Measurements from ENCODE around the gene POU5F1. TPM values are rescaled to one million over a fixed set of nuclear protein-coding genes. Genes with fewer than 3 reads are reported as not detected.
"Not testable (repeated sequence)": the region's sequence is repeated elsewhere in the genome, so short reads cannot be mapped to it uniquely, and the experiment has no call there.

POU5F1 gene
- polyA plus RNA-seq, 2 donors: 0.55 to 0.59 TPM

DNA sequence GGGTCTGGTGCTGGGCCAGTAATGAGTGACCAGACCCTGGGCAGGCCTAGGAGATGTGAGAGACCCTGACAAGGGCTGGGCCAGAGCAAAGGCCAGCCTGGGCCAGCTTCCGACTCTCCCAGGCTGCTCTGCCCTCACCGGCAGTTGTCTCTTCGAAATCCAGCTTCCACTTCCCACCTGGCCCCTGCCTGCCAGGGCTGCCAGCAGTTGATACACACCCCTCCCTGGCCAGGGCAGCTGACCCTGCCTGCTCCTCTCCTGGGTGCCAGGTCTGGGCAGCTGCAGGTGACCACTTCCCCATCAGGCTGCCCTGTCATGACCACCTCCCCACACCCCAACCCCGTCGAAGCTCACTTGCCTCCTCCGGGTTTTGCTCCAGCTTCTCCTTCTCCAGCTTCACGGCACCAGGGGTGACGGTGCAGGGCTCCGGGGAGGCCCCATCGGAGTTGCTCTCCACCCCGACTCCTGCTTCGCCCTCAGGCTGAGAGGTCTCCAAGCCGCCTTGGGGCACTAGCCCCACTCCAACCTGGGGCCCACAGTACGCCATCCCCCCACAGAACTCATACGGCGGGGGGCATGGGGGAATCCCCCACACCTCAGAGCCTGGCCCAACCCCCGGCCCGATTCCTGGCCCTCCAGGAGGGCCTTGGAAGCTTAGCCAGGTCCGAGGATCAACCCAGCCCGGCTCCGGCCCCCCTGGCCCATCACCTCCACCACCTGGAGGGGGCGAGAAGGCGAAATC is 453 bp downstream of the POU5F1 start:
- WGBS, 2 donors: 75 to 80% methylated on average over 15 to 23 of the region's 23 CpGs
- H3K27me3 ChIP-seq (ENCODE audit: control insufficient read depth in 1 of 2, insufficient read depth in 2 of 2, low read length in 2 of 2): not testable (repeated sequence)

DNA sequence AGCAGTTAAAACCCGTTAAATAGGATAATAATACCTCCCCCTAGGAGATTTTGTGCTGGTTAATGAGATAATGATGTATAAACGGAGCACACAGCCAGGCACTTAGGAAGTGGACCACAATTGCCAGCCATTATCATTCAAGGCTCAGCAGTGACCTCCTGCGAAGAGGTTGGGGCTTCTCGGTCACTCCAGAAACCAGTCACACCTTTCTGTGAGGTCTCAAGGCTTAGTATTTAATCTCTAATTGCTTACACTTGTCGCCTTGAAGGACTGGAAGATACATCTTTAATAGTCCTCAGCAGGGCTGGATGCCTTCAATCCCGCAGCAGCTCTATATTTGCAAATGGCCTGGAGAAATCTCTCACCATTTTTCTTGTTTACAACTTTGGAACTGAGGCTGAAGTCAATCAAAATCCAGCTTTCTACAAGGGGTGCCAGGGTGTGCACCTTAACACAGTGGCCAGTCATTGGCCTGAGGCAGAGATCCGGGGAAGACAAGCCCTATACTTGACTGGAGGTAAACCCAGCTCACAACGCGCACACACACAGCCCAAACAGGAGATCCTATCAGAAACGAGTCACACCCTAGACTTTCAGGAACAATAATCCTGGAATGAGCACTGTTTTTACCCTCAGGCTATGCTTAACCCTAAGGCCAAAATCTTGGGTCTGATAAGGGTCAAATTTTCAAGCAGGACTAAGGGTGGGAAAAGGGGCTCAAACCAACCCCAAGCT is 1.2 kb downstream of the POU5F1 start:
- H3K9me3 ChIP-seq (ENCODE audit: control insufficient read depth in 2 of 2, insufficient read depth in 1 of 2, low read depth in 1 of 2, low read length in 1 of 2): no peaks in the 10 kb centered on the region
- 72 to 73% methylated on average over 10 of the region's 10 CpGs for WGBS, 2 donors
- H3K27ac ChIP-seq (ENCODE audit: low read depth in 2 of 2, low read length in 1 of 2): no peak overlapping the region
- peaks cover 0 to 1% of the 10 kb centered on the region in 2 donors for H3K36me3 ChIP-seq (ENCODE audit: control insufficient read depth in 2 of 2, insufficient read depth in 2 of 2, low read length in 1 of 2)
- no peak overlapping the region for H3K4me3 ChIP-seq (ENCODE audit: low read depth in 1 of 2, low read length in 2 of 2)
- H3K4me1 ChIP-seq (ENCODE audit: control insufficient read depth in 2 of 2, insufficient read depth in 2 of 2, low read length in 1 of 2): no peaks in the 10 kb centered on the region
- H3K27me3 ChIP-seq (ENCODE audit: control insufficient read depth in 1 of 2, insufficient read depth in 2 of 2, low read length in 2 of 2): no peaks in the 10 kb centered on the region

More for the DNA sequence above, 453 bp downstream of the POU5F1 start:
- H3K4me3 ChIP-seq (ENCODE audit: low read depth in 1 of 2, low read length in 2 of 2); H3K4me1 ChIP-seq (ENCODE audit: control insufficient read depth in 2 of 2, insufficient read depth in 2 of 2, low read length in 1 of 2); H3K9me3 ChIP-seq (ENCODE audit: control insufficient read depth in 2 of 2, insufficient read depth in 1 of 2, low read depth in 1 of 2, low read length in 1 of 2); H3K27ac ChIP-seq (ENCODE audit: low read depth in 2 of 2, low read length in 1 of 2); H3K36me3 ChIP-seq (ENCODE audit: control insufficient read depth in 2 of 2, insufficient read depth in 2 of 2, low read length in 1 of 2): not testable (repeated sequence)

DNA sequence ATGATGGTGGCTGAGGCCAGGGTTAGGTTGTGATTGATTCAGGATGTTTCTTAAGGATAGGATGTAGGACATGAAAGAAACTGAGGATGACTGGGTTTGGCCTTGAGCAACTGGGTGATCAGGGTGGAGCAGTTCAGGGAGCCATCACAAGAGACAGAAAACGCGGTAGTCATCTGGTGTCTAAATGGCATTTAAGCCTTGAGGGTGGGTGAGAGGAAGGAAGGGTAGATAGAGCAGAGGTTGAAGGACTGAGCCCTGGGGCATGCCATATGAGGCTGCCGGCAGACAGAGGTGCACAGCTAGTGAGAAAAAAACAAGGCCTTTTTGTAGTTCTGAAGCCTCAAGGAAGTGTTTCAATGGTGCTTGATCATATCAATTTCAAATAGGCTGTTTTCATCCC is 1.9 kb downstream of the POU5F1 start:
- 83 to 89% methylated on average over 3 of the region's 3 CpGs for WGBS, 2 donors
- H3K27ac ChIP-seq (ENCODE audit: low read depth in 2 of 2, low read length in 1 of 2): no peak overlapping the region
- no peaks in the 10 kb centered on the region for H3K36me3 ChIP-seq (ENCODE audit: control insufficient read depth in 2 of 2, insufficient read depth in 2 of 2, low read length in 1 of 2)
- H3K4me3 ChIP-seq (ENCODE audit: low read depth in 1 of 2, low read length in 2 of 2): no peak overlapping the region
- no peaks in the 10 kb centered on the region for H3K27me3 ChIP-seq (ENCODE audit: control insufficient read depth in 1 of 2, insufficient read depth in 2 of 2, low read length in 2 of 2)
- H3K9me3 ChIP-seq (ENCODE audit: control insufficient read depth in 2 of 2, insufficient read depth in 1 of 2, low read depth in 1 of 2, low read length in 1 of 2): no peaks in the 10 kb centered on the region
- no peaks in the 10 kb centered on the region for H3K4me1 ChIP-seq (ENCODE audit: control insufficient read depth in 2 of 2, insufficient read depth in 2 of 2, low read length in 1 of 2)

DNA sequence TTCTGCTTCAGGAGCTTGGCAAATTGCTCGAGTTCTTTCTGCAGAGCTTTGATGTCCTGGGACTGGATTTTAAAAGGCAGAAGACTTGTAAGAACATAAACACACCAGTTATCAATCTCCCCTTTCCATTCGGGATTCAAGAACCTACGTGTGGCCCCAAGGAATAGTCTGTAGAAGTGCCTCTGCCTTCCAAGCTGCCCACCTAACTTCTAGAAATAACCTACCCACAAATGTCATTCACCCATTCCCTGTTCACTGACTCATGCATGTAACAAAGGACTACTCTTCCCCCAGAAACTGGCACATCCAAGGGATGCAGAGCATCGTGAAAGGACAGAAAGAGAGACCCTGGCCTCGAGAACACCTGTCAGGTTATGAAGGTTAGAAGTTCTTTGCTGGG is 4.5 kb downstream of the POU5F1 start:
- H3K9me3 ChIP-seq (ENCODE audit: control insufficient read depth in 2 of 2, insufficient read depth in 1 of 2, low read depth in 1 of 2, low read length in 1 of 2): no peaks in the 10 kb centered on the region
- H3K4me3 ChIP-seq (ENCODE audit: low read depth in 1 of 2, low read length in 2 of 2): no peak overlapping the region
- H3K36me3 ChIP-seq (ENCODE audit: control insufficient read depth in 2 of 2, insufficient read depth in 2 of 2, low read length in 1 of 2): peaks cover 0 to 1% of the 10 kb centered on the region in 2 donors
- no peak overlapping the region for H3K27ac ChIP-seq (ENCODE audit: low read depth in 2 of 2, low read length in 1 of 2)
- H3K4me1 ChIP-seq (ENCODE audit: control insufficient read depth in 2 of 2, insufficient read depth in 2 of 2, low read length in 1 of 2): no peaks in the 10 kb centered on the region
- no peaks in the 10 kb centered on the region for H3K27me3 ChIP-seq (ENCODE audit: control insufficient read depth in 1 of 2, insufficient read depth in 2 of 2, low read length in 2 of 2)
- 72% methylated on average over 5 of the region's 5 CpGs for WGBS, 2 donors

DNA sequence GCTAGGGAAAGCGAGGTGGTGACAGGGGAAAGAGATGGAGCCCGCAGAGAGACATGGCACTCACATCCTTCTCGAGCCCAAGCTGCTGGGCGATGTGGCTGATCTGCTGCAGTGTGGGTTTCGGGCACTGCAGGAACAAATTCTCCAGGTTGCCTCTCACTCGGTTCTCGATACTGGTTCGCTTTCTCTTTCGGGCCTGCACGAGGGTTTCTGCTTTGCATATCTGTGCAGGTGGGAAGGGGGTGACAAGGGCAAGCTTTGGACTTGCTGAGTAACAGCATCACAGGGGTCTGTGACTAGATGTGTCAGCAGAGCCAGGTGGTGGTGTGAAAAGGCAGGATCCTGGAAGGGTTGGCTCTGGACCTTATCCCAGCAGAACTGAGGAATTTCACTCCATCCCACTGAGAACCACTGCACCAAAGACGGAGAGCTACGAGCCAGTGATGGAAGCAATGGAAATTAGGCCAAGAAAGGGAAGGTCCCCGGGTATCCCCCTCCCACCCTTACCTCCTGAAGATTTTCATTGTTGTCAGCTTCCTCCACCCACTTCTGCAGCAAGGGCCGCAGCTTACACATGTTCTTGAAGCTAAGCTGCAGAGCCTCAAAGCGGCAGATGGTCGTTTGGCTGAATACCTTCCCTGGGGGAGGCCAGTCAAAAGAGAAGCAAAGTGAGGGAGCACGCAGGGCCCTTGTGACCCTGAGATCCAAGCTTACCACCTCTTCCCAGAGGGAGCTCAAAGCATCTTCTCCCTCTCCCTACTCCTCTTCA is 5.2 kb downstream of the POU5F1 start:
- H3K27me3 ChIP-seq (ENCODE audit: control insufficient read depth in 1 of 2, insufficient read depth in 2 of 2, low read length in 2 of 2); H3K4me1 ChIP-seq (ENCODE audit: control insufficient read depth in 2 of 2, insufficient read depth in 2 of 2, low read length in 1 of 2); H3K9me3 ChIP-seq (ENCODE audit: control insufficient read depth in 2 of 2, insufficient read depth in 1 of 2, low read depth in 1 of 2, low read length in 1 of 2); H3K4me3 ChIP-seq (ENCODE audit: low read depth in 1 of 2, low read length in 2 of 2); H3K36me3 ChIP-seq (ENCODE audit: control insufficient read depth in 2 of 2, insufficient read depth in 2 of 2, low read length in 1 of 2); H3K27ac ChIP-seq (ENCODE audit: low read depth in 2 of 2, low read length in 1 of 2): not testable (repeated sequence)
- 78 to 87% methylated on average over 16 to 17 of the region's 17 CpGs for WGBS, 2 donors

DNA sequence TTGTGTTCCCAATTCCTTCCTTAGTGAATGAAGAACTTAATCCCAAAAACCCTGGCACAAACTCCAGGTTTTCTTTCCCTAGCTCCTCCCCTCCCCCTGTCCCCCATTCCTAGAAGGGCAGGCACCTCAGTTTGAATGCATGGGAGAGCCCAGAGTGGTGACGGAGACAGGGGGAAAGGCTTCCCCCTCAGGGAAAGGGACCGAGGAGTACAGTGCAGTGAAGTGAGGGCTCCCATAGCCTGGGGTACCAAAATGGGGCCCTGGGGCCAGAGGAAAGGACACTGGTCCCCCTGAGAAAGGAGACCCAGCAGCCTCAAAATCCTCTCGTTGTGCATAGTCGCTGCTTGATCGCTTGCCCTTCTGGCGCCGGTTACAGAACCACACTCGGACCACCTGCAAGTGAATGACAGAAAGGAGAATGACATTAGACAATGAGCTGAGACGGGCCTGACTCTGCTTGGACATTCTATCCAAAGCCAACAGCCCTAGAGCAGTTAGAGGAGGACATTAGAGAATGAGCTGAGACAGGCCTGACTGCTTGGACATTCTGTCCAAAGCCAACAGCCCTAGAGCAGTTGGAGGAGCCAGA is 5.9 kb downstream of the POU5F1 start:
- H3K27ac ChIP-seq (ENCODE audit: low read depth in 2 of 2, low read length in 1 of 2); H3K4me1 ChIP-seq (ENCODE audit: control insufficient read depth in 2 of 2, insufficient read depth in 2 of 2, low read length in 1 of 2); H3K36me3 ChIP-seq (ENCODE audit: control insufficient read depth in 2 of 2, insufficient read depth in 2 of 2, low read length in 1 of 2); H3K4me3 ChIP-seq (ENCODE audit: low read depth in 1 of 2, low read length in 2 of 2); H3K27me3 ChIP-seq (ENCODE audit: control insufficient read depth in 1 of 2, insufficient read depth in 2 of 2, low read length in 2 of 2); H3K9me3 ChIP-seq (ENCODE audit: control insufficient read depth in 2 of 2, insufficient read depth in 1 of 2, low read depth in 1 of 2, low read length in 1 of 2): not testable (repeated sequence)
- WGBS, 2 donors: 88 to 92% methylated on average over 7 to 8 of the region's 9 CpGs

DNA sequence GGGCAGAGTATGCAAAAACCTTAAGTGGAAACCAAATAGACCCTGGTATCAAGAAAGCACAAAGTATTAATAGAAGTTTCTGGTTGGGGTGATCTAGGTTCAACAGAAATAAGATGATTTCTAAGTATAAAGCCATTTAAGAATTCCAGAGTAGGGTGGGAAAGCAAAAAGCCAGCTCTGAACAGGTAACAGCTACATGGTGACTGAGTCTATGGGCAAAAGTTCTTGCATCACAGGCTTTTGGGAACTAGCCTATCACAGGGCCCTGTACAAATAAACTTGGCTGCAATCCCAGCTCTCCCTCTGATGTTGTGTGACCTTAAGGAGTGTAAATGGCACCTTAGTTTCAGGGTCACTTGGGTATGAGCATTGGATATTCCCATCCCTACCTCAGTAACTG is 6.6 kb downstream of the POU5F1 start:
- Histone ChIP-seq H3K36me3 (ENCODE audit: control insufficient read depth in 2 of 2, insufficient read depth in 2 of 2, low read length in 1 of 2) (peaks cover 0 to 1% of the 10 kb centered on the region in 2 donors), H3K27ac (ENCODE audit: low read depth in 2 of 2, low read length in 1 of 2) (no peak overlapping the region)

DNA sequence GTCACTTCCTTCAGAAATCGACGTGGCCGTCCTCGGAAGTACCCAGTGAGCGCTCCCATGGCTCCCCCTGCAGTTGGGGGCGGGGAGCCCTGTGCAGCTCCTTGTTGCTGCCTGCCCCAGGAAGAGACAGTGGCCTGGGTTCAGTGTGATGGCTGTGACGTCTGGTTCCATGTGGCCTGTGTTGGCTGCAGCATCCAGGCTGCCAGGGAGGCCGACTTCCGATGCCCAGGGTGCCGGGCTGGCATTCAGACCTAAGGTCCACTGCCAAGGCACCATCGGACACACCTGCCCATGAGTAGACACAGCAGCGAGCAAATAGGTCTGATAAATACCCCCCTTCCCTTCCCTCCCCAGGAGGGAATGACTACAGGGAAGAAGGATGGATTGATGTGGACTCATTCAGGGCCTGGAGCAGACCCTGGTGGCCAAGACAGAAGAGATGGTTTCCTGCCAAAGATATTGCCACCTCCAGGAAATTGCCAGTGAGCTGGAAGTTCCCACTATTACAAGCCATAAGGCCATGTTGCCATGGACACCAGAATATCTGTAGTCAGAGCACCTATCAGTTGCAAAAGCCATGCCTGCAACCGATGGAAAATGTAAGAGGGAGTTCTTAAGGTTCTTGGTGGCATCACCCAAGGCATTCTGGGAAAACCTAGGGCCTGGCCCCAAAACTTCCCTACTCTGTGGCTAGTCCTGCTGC is 7.9 kb downstream of the POU5F1 start:
- Histone ChIP-seq H3K4me1 (ENCODE audit: control insufficient read depth in 2 of 2, insufficient read depth in 2 of 2, low read length in 1 of 2) (peaks cover 6% of the 10 kb centered on the region in 2 donors), H3K27ac (ENCODE audit: low read depth in 2 of 2, low read length in 1 of 2) (no peak overlapping the region), H3K36me3 (ENCODE audit: control insufficient read depth in 2 of 2, insufficient read depth in 2 of 2, low read length in 1 of 2) (peaks cover 0 to 1% of the 10 kb centered on the region in 2 donors), H3K4me3 (ENCODE audit: low read depth in 1 of 2, low read length in 2 of 2) (no peak overlapping the region), H3K27me3 (ENCODE audit: control insufficient read depth in 1 of 2, insufficient read depth in 2 of 2, low read length in 2 of 2) (no peaks in the 10 kb centered on the region), H3K9me3 (ENCODE audit: control insufficient read depth in 2 of 2, insufficient read depth in 1 of 2, low read depth in 1 of 2, low read length in 1 of 2) (no peaks in the 10 kb centered on the region)
- 89 to 91% methylated on average over 13 of the region's 13 CpGs for WGBS, 2 donors

More for the DNA sequence above, 6.6 kb downstream of the POU5F1 start:
- no peak overlapping the region for H3K4me3 ChIP-seq (ENCODE audit: low read depth in 1 of 2, low read length in 2 of 2)
- no peaks in the 10 kb centered on the region for H3K27me3 ChIP-seq (ENCODE audit: control insufficient read depth in 1 of 2, insufficient read depth in 2 of 2, low read length in 2 of 2)
- peaks cover 6% of the 10 kb centered on the region in 2 donors for H3K4me1 ChIP-seq (ENCODE audit: control insufficient read depth in 2 of 2, insufficient read depth in 2 of 2, low read length in 1 of 2)
- no peaks in the 10 kb centered on the region for H3K9me3 ChIP-seq (ENCODE audit: control insufficient read depth in 2 of 2, insufficient read depth in 1 of 2, low read depth in 1 of 2, low read length in 1 of 2)
